ENCODE results near the gene AMACR. TPM values are rescaled to one million over a fixed set of nuclear protein-coding genes. Genes with fewer than 3 reads are reported as not detected.
"Not testable (repeated sequence)": the region's sequence is repeated elsewhere in the genome, so short reads cannot be mapped to it uniquely, and the experiment has no call there.

AMACR gene
- total RNA-seq, 1 experiment from 2014 or later = 12.3 TPM

- Histone ChIP-seq H3K79me2 (ENCODE audit: low read length) (no peaks in the 10 kb centered on the region), H3K4me2 (ENCODE audit: low read length) (no peak overlapping the region), H3K9me3 (ENCODE audit: low read length) (no peaks in the 10 kb centered on the region), H4K20me1 (ENCODE audit: low read length) (no peaks in the 10 kb centered on the region), H3K4me3 (ENCODE audit: low read length) (no peak overlapping the region), H3K4me1 (ENCODE audit: insufficient read depth, low read length) (no peaks in the 10 kb centered on the region), H3F3A (ENCODE audit: low read length, unreplicated experiment) (no peaks in the 10 kb centered on the region), H3K36me3 (ENCODE audit: low read depth, low read length) (no peaks in the 10 kb centered on the region), H3K27ac (ENCODE audit: low read length) (no peak overlapping the region), H3K9me2 (replicated peaks; ENCODE audit: low read length) (0 out of 2 replicates have a peak, but pooled peaks cover 5% of the 10 kb centered on the region), H2AFZ (ENCODE audit: low read length) (no peak overlapping the region), H3K27me3 (ENCODE audit: low read length) (no peaks in the 10 kb centered on the region), H3K9ac (ENCODE audit: low read length) (no peak overlapping the region)
- POLR2A ChIA-PET (ENCODE audit: unreplicated experiment) = no interaction called here
- DNase-seq = no peak
- ATAC-seq = no peak
- no TSS peak for BruUV-seq (replicated peaks)
- TF ChIP-seq EZH2 (IDR thresholded peaks at IDR 0.05; ENCODE audit: low read length, unreplicated experiment) (no peak), CTCF (conservative IDR thresholded peaks at IDR 0.05; ENCODE audit: low read depth, low read length) (no peak), EZH2phosphoT487 (IDR thresholded peaks at IDR 0.05; ENCODE audit: borderline replicate concordance, low read length) (no peak)
- CTCF ChIA-PET = interaction anchor here (1.0 to 1.2 kb wide), 2 partner anchors 12 to 522 kb away, joined by 3 to 4 read pairs; no protein-coding TSS in a partner anchor
- intact Hi-C loops (cut with micrococcal nuclease) = no loop called here
These were observed 50.2 kb downstream of the AMACR start for GRCh38 chr5:33957577-33958150.

GRCh38 chr5:33952175-33952574 lies 55.7 kb downstream of the AMACR start:
- H3K79me2 ChIP-seq (ENCODE audit: low read length); BruUV-seq (replicated peaks); H2AFZ ChIP-seq (ENCODE audit: low read length); intact Hi-C loops (cut with micrococcal nuclease); H3K4me2 ChIP-seq (ENCODE audit: low read length); POLR2A ChIA-PET (ENCODE audit: unreplicated experiment); H4K20me1 ChIP-seq (ENCODE audit: low read length); ATAC-seq; CTCF ChIA-PET; H3K4me3 ChIP-seq (ENCODE audit: low read length); H3K4me1 ChIP-seq (ENCODE audit: insufficient read depth, low read length); H3K27me3 ChIP-seq (ENCODE audit: low read length); H3K9me2 ChIP-seq (replicated peaks; ENCODE audit: low read length); H3K9me3 ChIP-seq (ENCODE audit: low read length); DNase-seq; H3K27ac ChIP-seq (ENCODE audit: low read length); H3K9ac ChIP-seq (ENCODE audit: low read length); H3F3A ChIP-seq (ENCODE audit: low read length, unreplicated experiment); H3K36me3 ChIP-seq (ENCODE audit: low read depth, low read length): not testable (repeated sequence)

- Histone ChIP-seq H3K9me3 (ENCODE audit: low read length) (no peaks in the 10 kb centered on the region), H3K4me1 (ENCODE audit: insufficient read depth, low read length) (no peaks in the 10 kb centered on the region), H3K4me2 (ENCODE audit: low read length) (no peak overlapping the region), H3F3A (ENCODE audit: low read length, unreplicated experiment) (no peaks in the 10 kb centered on the region), H3K79me2 (ENCODE audit: low read length) (no peaks in the 10 kb centered on the region), H3K9ac (ENCODE audit: low read length) (no peak overlapping the region), H3K27me3 (ENCODE audit: low read length) (peaks cover 4% of the 10 kb centered on the region; the same call in 1 of the 2 replicates), H3K36me3 (ENCODE audit: low read depth, low read length) (no peaks in the 10 kb centered on the region), H4K20me1 (ENCODE audit: low read length) (no peaks in the 10 kb centered on the region), H3K27ac (ENCODE audit: low read length) (no peak overlapping the region), H3K9me2 (replicated peaks; ENCODE audit: low read length) (no peaks in the 10 kb centered on the region), H3K4me3 (ENCODE audit: low read length) (no peak overlapping the region), H2AFZ (ENCODE audit: low read length) (no peak overlapping the region)
- ChIA-PET POLR2A (ENCODE audit: unreplicated experiment) (no interaction called here), CTCF (no interaction called here)
- TF ChIP-seq EZH2phosphoT487 (IDR thresholded peaks at IDR 0.05; ENCODE audit: borderline replicate concordance, low read length) = no peak
- no peak for TF ChIP-seq CTCF (conservative IDR thresholded peaks at IDR 0.05; ENCODE audit: low read depth, low read length)
- no peak for TF ChIP-seq EZH2 (IDR thresholded peaks at IDR 0.05; ENCODE audit: low read length, unreplicated experiment)
- no peak for ATAC-seq
- no peak for DNase-seq
- intact Hi-C loops (cut with micrococcal nuclease) = no loop called here
- BruUV-seq (replicated peaks) = no TSS peak
These were observed 63.2 kb downstream of the AMACR start for GRCh38 chr5:33944543-33945132.

Data from PC-3 (cell line).